ENCODE results near the gene MDM2.
A peak's percentile ranks its signal among the peaks of the same experiment; 100 is the strongest.
"Not testable (repeated sequence)": the region's sequence is repeated elsewhere in the genome, so short reads cannot be mapped to it uniquely, and the experiment has no call there.

The MDM2 gene

GRCh38 chr12:68863109-68863770, 55.3 kb downstream of the MDM2 start:
- H4K20me1 ChIP-seq (ENCODE audit: insufficient read depth, low read length) = no peaks in the 10 kb centered on the region
- H3K36me3 ChIP-seq (ENCODE audit: insufficient read depth, low read length) = no peaks in the 10 kb centered on the region
- H3K9me3 ChIP-seq (ENCODE audit: low read length) = no peaks in the 10 kb centered on the region
- H3K27ac ChIP-seq (ENCODE audit: low read depth, low read length, poor library complexity, severe bottlenecking) = no peak overlapping the region
- TF ChIP-seq, protein P1, sequence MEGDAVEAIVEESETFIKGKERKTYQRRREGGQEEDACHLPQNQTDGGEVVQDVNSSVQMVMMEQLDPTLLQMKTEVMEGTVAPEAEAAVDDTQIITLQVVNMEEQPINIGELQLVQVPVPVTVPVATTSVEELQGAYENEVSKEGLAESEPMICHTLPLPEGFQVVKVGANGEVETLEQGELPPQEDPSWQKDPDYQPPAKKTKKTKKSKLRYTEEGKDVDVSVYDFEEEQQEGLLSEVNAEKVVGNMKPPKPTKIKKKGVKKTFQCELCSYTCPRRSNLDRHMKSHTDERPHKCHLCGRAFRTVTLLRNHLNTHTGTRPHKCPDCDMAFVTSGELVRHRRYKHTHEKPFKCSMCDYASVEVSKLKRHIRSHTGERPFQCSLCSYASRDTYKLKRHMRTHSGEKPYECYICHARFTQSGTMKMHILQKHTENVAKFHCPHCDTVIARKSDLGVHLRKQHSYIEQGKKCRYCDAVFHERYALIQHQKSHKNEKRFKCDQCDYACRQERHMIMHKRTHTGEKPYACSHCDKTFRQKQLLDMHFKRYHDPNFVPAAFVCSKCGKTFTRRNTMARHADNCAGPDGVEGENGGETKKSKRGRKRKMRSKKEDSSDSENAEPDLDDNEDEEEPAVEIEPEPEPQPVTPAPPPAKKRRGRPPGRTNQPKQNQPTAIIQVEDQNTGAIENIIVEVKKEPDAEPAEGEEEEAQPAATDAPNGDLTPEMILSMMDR (IDR thresholded peaks at IDR 0.05; ENCODE audit: low read length) = no peak
- no peak for TF ChIP-seq EZH2 (IDR thresholded peaks at IDR 0.05; ENCODE audit: borderline replicate concordance, low read length)
- H3K79me2 ChIP-seq (ENCODE audit: insufficient read depth, low read length) = no peaks in the 10 kb centered on the region
- no peaks in the 10 kb centered on the region for H3K27me3 ChIP-seq (ENCODE audit: insufficient read depth, low read length)
- no peak overlapping the region for H3K9ac ChIP-seq (ENCODE audit: low read length)
- H3F3A ChIP-seq (ENCODE audit: insufficient read depth, low read length) = no peaks in the 10 kb centered on the region
- H3K4me3 ChIP-seq (ENCODE audit: low read depth, low read length, poor library complexity, severe bottlenecking) = no peak overlapping the region
- 0 out of 2 replicates have a peak overlapping the region, but pooled peaks have one; percentile 5 for H3K4me2 ChIP-seq (ENCODE audit: low read length)
- H2AFZ ChIP-seq (ENCODE audit: low read length) = no peak overlapping the region
- H3K4me1 ChIP-seq (ENCODE audit: insufficient read depth, low read length, severe bottlenecking) = no peaks in the 10 kb centered on the region
- no peaks in the 10 kb centered on the region for H3K9me2 ChIP-seq (ENCODE audit: low read depth, low read length)

- not testable (repeated sequence) for H3K27me3 ChIP-seq (ENCODE audit: insufficient read depth, low read length); H3K27ac ChIP-seq (ENCODE audit: low read depth, low read length, poor library complexity, severe bottlenecking); H3F3A ChIP-seq (ENCODE audit: insufficient read depth, low read length); H3K79me2 ChIP-seq (ENCODE audit: insufficient read depth, low read length); H4K20me1 ChIP-seq (ENCODE audit: insufficient read depth, low read length); H3K9me3 ChIP-seq (ENCODE audit: low read length); H2AFZ ChIP-seq (ENCODE audit: low read length); H3K9me2 ChIP-seq (ENCODE audit: low read depth, low read length); H3K4me3 ChIP-seq (ENCODE audit: low read depth, low read length, poor library complexity, severe bottlenecking); H3K36me3 ChIP-seq (ENCODE audit: insufficient read depth, low read length); H3K9ac ChIP-seq (ENCODE audit: low read length); H3K4me1 ChIP-seq (ENCODE audit: insufficient read depth, low read length, severe bottlenecking)
- 0 out of 2 replicates have a peak overlapping the region, but pooled peaks have one; percentile 5 for H3K4me2 ChIP-seq (ENCODE audit: low read length)
- TF ChIP-seq, protein P1 (IDR thresholded peaks at IDR 0.05; ENCODE audit: low read length) = peak; percentile 67
These were observed 56.0 kb downstream of the MDM2 start for GRCh38 chr12:68863886-68864454.

DNA sequence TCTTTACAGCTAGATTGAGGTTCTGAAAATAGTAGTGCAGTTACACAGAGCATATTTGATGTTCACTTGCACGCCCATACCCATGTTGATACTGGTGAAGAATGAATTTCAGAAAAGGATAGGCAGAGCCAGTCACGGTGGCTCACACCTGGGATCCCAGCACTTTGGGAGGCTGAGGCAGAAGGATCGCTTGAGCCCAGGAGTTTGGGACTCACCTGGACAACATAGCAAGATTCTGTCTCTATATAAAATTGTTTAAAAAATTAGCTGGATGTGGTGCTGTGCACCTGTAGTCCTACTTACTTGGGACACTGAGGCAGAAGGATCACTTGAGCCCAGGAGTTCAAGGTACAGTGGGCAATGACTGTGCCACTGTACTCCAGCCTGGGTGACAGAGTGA, 56.6 kb downstream of the MDM2 start:
- H3K4me2 ChIP-seq (ENCODE audit: low read length) = no peak overlapping the region
- TF ChIP-seq EZH2 (IDR thresholded peaks at IDR 0.05; ENCODE audit: borderline replicate concordance, low read length) = no peak
- TF ChIP-seq, protein P1 (IDR thresholded peaks at IDR 0.05; ENCODE audit: low read length) = no peak
- H2AFZ ChIP-seq (ENCODE audit: low read length) = no peak overlapping the region
- H3K9ac ChIP-seq (ENCODE audit: low read length) = no peak overlapping the region
- no peaks in the 10 kb centered on the region for H3K36me3 ChIP-seq (ENCODE audit: insufficient read depth, low read length)
- no peaks in the 10 kb centered on the region for H3K27me3 ChIP-seq (ENCODE audit: insufficient read depth, low read length)
- H3K79me2 ChIP-seq (ENCODE audit: insufficient read depth, low read length) = no peaks in the 10 kb centered on the region
- H3K27ac ChIP-seq (ENCODE audit: low read depth, low read length, poor library complexity, severe bottlenecking) = no peak overlapping the region
- no peak overlapping the region for H3K4me3 ChIP-seq (ENCODE audit: low read depth, low read length, poor library complexity, severe bottlenecking)
- H3K9me2 ChIP-seq (ENCODE audit: low read depth, low read length) = no peaks in the 10 kb centered on the region
- H4K20me1 ChIP-seq (ENCODE audit: insufficient read depth, low read length) = no peaks in the 10 kb centered on the region
- H3K4me1 ChIP-seq (ENCODE audit: insufficient read depth, low read length, severe bottlenecking) = no peaks in the 10 kb centered on the region
- no peaks in the 10 kb centered on the region for H3F3A ChIP-seq (ENCODE audit: insufficient read depth, low read length)
- H3K9me3 ChIP-seq (ENCODE audit: low read length) = no peaks in the 10 kb centered on the region

All from OCI-LY1 (cell line).